GM12873 (cell line): ENCODE results near the gene HES3.

Experiments used
- CTCF ChIP-seq: IDR thresholded peaks from 2 replicates; pipeline ENCODE4 v1.5.1; 2012; ENCODE audit warnings: low read depth, mild to moderate bottlenecking, moderate library complexity, low read length, control low read depth; ENCODE audit not compliant: insufficient read depth; ENCODE audit errors: missing control alignments

HES3 gene

DNA sequence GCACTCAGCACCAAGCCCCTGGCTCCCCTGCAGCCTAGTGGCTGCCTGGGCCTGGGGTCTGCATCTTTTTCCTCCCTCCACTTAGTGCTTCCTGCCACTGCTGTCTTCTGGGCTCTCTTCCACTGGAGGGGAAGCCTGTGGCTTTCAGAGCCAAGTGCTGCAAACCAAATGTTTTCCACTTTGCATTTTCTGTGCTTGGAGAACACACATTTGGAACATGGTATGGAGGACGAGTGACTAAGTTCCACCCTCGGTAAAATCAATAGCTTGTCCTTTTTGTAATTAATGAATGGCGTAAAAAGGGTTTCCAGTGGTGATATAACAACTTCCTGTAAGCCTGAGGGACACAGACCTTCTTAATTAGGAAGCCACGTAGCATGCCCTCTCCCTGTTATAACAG, 27.0 kb downstream of the HES3 start:
- no peak for TF ChIP-seq CTCF

GRCh38 chr1:6271554-6271953, 27.6 kb downstream of the HES3 start:
- TF ChIP-seq CTCF: no peak

DNA sequence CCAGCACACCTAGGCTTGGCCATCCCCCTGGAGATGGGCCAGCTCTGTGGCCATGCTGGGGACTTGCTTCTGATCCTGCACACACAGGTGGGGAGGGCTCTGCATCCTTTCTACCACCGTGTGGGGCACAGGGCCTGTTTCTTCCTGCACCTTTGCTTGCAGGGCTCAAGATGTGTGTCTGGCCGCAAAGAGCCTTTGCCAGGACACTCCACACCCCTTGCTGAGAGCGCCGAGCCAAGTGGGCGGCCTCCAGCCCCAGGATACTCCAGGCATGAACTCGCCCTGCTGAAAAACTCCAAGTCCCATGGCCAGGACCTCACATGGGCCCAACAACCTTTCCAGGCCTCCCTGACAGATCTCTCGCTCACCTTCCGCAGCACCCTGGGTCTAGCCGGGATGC, 28.5 kb downstream of the HES3 start:
- TF ChIP-seq CTCF: no peak

- TF ChIP-seq CTCF: no peak
Measured at GRCh38 chr1:6272868-6273267, 28.9 kb downstream of the HES3 start.

DNA sequence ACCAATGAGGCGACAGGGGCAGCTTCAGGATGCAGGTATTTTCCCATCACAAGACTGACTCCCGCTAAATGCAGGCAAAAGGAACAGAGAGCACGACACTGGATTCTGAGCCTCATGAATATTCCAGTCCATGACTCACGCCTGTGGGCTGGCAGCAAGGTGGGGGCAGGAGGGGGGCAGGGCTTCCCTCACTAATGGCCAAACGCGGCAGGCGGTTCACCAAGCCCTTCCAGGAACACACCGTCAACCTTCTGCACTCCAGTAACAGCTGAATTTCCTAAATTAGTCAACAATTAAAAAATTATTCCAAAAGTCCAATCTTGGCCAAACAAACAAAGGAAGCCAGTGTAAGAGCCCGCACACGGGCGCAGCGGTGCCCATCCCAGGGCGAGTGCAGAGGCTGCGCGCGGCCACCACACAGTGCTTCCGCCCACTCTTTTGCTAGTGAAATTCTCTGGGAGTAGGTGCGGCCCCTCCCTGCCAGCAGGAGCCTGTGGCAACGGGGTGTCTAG, 29.5 kb downstream of the HES3 start:
- no peak for TF ChIP-seq CTCF

GRCh38 chr1:6274102-6274501, 30.1 kb downstream of the HES3 start:
- TF ChIP-seq CTCF: no peak

- no peak for TF ChIP-seq CTCF
Measured at GRCh38 chr1:6274622-6275139, 30.7 kb downstream of the HES3 start.
